Left colon (tissue), 2 donors: ENCODE measurements around the gene PCDH12. TPM values are rescaled to one million over a fixed set of nuclear protein-coding genes. Genes with fewer than 3 reads are reported as not detected.
A peak's percentile ranks its signal among the peaks of the same experiment; 100 is the strongest.
"Not testable (repeated sequence)": the region's sequence is repeated elsewhere in the genome, so short reads cannot be mapped to it uniquely, and the experiment has no call there.

Source experiments
- ATAC-seq: fragments of 200-7000 bp; cut with Tn5 transposase; one replicate; pipeline ENCODE4 v1.9.1; 2020; ENCODE audit warnings: mild to moderate bottlenecking, moderate library complexity
- DNase-seq, 2 donors: peaks; one replicate each; pipeline ENCODE4 v3.0.0-alpha.2; 2020
- intact Hi-C, 2 donors: fragments of 100-400 bp; cut with DNase I in 1 of 2; cut with micrococcal nuclease in 1 of 2; formaldehyde crosslinking; loops; one replicate each; pipeline versions ENCODE4 v1.11.2 to v1.14.0; 2022; cut with DNase I, micrococcal nuclease
- total RNA-seq, 2 donors: library from RNA; stranded (reverse); fragmentation: NEBNext Ultra II Directional; extraction: Animal tissue kit (Norgen Biotek cat#: 25700); gene quantifications; one replicate each; pipeline ENCODE4 v1.2.1, GENCODE V29; 2021
- donor health status: DM: no; HTN: no; CAD: no.
- donor health status: DM: yes; HTN: yes; CAD: no.

PCDH12 gene
- total RNA-seq, 2 donors from 2014 or later: 0.95 to 2.1 TPM

DNA sequence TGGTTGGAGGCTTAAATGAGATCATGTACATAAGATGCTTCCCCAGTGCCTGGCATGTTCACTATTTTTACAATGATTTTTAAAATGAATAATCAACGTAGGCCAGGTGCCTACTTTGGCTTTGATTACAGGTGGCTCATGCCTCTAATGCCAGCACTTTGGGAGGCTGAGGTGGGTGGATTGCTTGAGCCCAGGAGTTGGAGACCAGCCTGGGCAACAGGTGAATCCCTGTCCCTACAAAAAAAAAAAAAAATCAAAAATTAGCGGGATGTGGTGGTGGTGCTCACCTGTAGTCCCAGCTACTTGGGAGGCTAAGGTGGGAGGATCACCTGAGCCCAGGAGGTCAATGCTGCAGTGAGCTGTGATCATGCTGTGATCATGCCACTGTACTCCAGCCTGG is 9.2 kb downstream of the PCDH12 start:
- ATAC-seq: no peak
- DNase-seq: no peak
- intact Hi-C loops: no loop called here

DNA sequence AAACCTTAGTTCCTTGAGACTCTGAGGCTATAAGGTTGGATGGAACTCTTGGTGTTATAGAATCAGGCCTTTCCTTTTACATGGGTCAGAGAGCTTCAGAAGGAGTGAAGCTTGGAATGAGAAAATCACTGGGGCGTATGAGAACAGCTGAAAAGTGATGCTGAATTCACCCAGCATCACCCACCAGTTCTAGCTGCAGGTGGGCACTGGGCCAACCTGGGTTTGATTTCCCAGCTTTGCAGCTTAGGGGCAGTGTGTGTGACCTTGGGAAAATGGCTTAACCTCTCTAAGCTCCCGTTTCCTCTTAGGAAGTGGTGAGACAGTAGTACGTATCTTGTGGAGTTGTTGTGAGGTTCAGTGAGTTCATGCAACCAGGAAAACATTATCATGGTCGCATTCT is 10.7 kb downstream of the PCDH12 start:
- intact Hi-C loops: no loop called here
- DNase-seq (no peak), ATAC-seq (no peak)

DNA sequence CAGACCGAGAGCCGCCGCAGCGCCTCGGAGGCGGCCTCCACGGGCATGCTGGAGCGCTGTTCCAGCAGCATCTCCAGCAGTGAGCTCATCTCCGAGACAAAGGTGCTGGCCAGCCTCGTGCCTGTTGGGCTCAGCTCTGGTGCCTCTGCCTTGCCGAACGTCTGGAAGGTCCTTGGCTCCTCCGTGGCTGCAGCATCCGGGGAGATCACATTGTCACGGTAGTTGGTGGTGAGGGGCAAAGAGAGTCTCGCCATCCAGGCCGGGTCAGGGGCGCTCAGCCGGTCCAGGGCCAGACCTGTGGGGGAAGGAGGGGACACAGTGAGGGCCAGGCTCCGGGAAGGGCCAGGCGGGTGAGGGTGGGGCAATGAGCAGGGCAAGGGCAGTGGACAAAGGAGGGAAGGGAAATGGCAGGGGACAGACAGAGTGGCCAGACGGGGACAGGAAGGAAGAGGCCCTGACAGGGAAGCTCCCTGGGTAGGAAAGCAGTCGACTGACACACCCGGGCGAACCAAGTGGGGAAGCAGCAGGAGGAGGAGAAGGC is 12.4 kb downstream of the PCDH12 start:
- intact Hi-C loops: no loop called here
- ATAC-seq (peak; percentile 28), DNase-seq (no peak)

DNA sequence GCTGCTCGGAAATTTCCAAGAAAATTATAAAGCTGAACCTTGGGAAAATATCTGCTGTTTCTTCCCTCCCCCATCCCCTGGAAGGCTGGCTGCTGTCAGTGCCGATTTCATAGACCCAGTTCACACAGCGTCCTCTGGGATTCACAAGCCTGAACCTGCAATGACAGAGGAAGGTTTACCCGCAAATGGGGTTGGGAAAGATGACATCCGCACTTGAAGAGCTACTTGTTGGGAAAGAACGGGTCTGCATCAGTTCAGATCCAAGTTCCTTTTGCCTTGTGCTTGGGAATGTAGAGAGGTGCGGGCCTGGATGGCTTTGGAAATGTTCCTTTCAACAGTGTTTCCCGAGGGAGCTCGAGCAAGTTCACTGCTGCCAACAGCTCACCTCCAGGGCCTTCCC is 13.9 kb downstream of the PCDH12 start:
- intact Hi-C loops: no loop called here
- ATAC-seq: no peak
- DNase-seq: no peak

DNA sequence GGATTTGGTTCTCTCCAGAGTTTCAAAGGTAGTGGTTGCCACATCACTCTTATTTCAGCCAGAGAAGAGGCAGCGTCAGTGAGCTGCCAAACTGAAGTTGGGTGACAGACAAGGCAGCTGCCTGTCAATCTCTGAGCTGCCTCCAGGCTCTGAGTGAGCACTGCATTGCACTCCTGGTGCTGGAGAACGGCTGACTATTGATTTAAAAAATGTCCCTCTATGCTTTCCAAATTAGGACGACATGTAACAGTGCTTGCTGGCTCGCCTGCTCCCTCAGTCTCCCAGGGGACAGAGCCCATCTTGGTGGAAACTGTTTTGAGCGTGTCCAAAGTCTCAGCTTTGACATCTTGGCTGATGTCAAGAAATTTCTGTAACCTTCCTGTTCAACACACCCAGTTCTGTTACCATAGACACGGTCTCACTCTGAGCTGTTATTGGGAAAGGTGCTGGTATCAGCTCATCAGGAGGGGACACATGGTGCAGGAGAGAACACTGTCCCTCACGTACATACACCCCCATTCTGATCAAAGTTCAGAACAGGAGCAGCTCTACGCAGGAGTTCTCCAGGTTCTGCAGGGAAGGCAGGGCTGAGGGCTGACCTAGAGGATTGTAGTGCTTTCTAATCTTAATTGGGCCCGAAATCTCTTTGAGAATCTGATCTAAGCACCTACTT is 15.7 kb downstream of the PCDH12 start:
- intact Hi-C loops: no loop called here
- DNase-seq: no peak
- no peak for ATAC-seq

DNA sequence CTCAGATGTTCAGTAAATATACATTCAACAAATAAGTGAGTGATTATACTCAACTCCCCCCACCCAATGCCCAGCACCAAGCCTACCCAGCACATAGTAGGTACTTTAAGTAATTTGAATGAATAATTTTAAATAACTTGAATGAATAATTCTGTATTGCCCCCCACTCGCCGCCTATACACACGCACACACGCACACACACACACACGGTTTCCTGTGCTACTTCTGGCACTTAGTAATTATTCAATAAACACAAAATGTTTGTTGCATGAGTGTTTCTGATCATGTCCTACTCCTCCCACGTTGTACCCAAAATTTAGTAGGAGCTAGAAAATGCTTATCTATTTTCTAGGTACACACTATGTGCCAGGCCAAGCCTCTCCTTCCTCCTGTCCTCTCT is 16.2 kb downstream of the PCDH12 start:
- intact Hi-C loops: no loop called here
- DNase-seq (no peak), ATAC-seq (no peak)

DNA sequence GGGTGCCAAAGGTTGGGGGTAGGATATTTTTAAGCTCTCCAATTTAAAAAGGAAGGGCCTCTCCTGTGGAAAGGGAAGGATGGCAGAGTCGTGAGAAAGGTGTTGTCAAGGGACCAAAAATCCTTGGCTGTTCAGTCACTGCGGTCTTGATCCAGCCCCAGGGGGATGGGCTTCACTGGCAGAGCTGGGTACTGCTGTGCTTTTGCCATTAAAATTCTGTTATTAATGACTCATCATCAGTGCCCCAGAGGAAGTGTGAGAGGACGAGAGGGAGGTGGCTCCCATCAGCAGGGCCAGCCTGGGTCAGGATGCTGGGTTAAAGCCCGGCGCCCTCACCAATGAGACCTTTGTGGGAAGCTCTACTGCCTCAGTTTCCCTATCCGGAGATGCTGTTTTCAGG is 16.7 kb downstream of the PCDH12 start:
- DNase-seq: no peak
- no peak for ATAC-seq
- intact Hi-C loops: no loop called here

DNA sequence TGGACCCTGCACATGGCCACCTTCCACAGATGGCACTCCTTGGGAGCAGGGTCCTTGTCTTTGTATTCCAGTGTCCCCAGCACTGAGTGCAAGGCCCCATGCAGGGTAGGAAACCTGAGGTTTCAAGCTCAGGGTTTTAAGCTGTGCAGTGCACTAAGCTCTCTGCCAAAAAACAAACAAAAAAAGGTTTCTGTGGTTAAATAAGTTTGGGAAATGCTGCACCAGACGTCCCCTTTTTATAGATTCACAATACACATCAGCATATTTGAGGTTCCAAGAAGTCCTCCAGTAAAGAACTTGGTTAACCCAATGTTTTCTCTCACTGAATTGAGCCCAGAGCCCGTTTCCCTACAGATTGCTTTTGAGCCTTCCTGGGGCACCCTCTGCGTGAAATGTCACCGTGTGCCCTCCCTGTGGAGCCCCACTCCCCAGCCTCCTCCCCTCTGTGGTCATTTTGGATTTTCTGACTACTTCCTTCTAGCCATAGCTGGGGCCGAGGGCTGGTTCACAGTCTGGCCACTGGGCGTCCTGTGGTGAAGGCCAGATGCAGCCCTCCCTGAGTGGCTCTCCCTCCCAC is 17.2 kb downstream of the PCDH12 start:
- DNase-seq (no peak), ATAC-seq (peak; percentile 37)
- intact Hi-C loops: no loop called here

DNA sequence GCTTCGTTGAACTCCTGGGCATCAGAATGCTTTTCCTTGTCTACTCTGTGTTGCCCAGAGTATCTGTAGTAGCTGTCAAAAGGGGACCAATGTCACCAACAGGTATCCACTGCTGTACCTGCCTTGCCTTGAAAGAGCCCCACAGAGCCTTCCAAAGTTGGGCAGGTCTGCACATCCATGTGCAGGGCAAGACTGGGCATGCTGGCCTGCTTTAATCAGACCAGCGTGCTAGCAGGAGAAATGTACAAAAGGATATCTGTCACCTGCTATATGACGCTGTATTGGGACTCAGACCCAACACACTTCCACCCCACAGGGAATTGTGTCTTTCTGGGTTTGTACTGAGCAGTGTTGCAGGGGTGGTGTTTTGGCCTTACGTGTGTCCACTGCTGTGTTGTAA is 22.5 kb downstream of the PCDH12 start:
- ATAC-seq (no peak), DNase-seq (no peak)
- intact Hi-C loops: no loop called here

DNA sequence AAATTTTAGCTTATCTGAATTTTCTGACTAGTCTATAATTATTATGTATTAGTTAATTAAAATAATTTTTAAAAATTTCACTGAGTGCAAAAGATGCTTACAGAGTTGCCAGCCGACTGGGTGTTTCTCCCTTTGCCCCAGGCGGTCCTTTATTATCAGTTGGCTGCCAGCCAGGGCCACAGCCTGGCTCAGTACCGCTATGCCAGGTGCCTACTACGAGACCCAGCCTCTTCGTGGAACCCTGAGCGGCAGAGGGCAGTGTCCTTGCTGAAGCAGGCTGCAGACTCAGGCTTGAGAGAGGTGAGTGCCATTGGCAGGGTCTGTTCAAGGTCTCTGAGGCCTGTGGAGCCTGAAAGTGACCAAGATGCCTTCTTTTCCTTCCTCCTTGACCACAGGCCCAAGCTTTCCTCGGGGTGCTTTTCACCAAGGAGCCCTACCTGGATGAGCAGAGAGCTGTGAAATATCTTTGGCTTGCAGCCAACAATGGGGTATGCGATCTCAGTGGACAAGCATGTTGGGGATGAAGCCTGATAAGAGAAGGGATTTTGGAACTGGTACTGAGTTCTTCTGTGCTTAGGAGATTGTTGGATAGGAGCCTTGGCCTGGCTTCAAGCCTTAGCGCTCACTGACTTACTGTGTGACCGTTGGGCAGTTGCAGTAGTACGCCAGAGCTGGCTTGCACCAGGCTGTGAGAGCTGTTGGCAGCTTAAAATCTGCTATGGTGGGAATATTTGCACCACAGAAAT is 23.7 kb downstream of the PCDH12 start:
- intact Hi-C loops: no loop called here
- ATAC-seq (peak; percentile 84), DNase-seq (peak in 1 of 2 donors; percentile 66)

DNA sequence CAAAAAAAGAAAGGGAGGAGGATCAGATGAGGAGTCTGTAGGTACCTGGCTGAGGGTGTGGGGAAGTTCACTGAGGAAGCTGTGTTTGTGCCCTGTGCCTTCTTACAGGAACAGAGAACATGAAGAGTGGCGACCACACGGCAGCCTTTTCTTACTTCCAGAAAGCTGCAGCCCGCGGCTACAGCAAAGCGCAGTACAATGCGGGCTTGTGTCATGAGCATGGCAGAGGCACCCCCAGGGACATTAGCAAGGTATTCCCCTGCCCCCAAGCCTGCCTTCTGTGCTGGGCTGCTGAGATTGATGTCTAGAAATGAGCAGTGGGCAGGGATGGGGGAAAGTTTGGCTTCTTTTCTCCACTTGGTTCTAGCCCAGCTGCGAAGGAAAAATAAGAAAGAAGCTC is 24.9 kb downstream of the PCDH12 start:
- ATAC-seq (no peak), DNase-seq (no peak)
- intact Hi-C loops: no loop called here

DNA sequence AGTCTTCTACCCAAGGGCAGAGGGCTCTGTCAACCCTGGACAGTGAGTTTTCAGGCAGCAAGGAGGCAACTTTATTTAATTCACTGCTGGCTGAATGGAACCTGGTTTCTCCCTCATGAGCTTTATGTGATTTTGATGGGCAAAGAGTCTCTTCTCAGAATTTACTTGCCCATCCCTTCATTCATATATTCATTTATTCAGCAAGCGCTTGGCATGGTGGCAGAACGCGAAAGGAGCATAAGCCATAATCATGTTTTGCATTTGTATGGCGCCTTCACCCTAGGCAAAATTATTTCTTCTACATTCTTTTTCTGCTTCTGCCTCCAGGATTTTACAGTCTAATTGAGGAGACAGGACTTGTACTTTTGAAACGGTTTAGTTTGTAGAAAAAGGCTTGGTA is 26.3 kb downstream of the PCDH12 start:
- intact Hi-C loops: no loop called here
- no peak for DNase-seq
- no peak for ATAC-seq

DNA sequence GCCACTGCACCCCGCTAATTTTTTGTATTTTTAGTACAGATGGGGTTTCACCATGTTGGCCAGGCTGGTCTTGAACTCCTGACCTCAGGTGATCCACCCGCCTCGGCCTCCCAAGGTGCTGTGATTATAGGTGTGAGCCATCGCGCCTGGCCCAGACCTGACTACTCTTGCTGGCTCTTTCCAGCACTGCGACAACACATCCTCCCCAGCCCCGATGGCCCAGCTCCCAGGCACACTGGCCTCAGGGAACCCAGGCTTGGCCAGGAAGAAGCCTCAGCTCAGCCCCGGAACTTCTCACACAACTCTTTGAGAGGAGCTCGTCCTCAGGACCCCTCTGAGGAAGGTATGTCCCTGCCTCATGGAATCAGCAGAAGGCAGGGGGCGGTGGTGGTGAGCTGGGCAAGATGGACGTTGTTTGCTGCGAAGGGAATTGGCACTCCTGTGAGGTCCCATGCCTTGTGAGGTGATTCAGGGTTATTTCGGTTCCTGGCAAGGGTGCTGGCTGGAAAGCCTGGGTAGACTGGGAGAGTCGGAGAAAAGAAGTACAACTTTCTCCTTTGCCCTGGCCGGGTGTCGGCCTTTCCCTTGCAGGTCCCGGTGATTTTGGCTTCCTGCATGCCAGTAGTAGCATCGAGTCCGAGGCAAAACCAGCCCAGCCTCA is 28.5 kb downstream of the PCDH12 start:
- no peak for DNase-seq
- intact Hi-C loops: no loop called here
- ATAC-seq: no peak

DNA sequence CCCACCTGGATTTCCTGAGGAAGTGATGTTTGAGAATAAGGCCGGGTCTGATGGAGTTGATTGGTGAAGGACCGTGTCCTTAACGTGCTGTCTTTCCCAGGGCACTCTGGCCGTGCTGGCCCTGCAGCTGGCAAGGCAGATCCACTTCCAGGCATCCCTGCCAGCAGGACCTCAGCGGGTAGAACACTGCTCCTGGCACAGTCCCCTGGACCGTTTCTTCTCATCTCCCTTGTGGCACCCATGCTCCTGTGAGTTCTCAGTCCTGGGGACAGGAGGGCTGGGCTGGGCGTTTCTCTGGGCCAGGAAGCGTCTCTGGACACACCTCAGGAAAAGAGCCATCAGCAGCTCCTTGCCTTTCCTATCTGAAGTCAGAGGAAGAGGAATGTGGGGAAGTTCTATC is 30.0 kb downstream of the PCDH12 start:
- intact Hi-C loops: no loop called here
- ATAC-seq: no peak
- no peak for DNase-seq

DNA sequence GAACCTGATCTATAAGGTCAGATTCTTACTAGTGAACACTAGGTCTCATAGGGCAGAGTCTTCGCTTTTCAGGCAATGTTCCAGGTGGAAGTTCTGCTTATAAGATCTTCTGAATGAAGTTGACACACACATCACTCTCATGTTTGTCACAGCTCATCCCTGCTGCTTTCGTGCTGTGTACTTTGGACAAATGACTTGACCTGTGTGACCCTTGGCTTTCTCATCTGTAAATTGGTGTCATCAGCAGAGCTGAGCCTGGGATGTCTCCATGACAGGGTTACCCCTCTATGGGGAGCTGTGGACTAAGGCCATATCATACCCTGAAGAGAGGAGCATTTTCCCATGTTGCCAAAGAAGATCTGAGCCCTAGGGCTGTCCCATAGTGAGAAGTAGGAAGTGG is 31.6 kb downstream of the PCDH12 start:
- no peak for ATAC-seq
- intact Hi-C loops: no loop called here
- DNase-seq: no peak

DNA sequence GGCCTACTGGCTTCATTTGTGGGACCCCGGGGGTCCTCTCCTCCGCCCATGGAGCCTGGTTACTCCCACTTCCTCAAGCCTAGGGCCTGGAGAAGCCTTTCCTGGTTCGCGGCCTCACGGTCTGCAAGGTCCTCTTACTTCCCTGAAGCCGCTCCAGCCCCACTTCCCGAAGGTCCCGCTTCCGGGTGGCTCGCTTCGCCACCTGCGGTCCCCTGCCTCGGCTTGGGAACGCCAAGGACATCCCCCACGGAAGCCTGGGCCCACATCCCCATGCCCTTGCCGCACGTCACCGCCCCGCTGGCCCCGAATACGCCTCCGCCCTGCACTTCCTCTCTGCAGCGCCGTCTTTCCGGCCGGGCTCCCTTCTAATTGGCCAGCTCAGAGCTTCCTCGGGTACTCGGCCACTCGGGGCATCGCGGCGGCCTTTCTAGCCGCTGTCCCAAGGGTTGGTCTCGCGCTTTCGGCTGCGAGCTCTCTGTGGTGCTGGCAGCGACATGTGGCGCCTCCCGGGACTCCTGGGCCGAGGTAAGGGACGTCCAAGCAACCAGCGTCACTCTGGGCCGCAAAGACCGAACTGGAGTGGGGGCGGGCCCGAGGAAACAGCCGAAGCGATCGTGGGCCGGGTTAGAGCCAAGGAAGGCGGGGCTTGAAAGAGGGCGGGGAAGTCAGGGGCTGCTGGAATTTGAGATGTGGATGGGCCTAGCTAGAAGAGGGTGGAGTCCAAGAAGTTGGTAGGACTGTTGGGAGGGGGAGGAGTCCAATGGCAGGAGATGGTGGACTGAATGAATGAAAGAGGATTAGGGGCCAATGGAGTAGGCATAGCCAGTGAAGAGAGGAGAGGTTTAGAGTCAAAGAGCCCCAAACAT is 34.3 kb downstream of the PCDH12 start, which contains the start of gene DELE1:
Gene DELE1, plus strand, starts transcription at position 424 of the 866 bp plus-strand sequence. Its CDS starts 71 bp downstream, at position 495.
- intact Hi-C loops: no loop called here
- ATAC-seq (peak; percentile 91), DNase-seq (peak; percentile 96)

DNA sequence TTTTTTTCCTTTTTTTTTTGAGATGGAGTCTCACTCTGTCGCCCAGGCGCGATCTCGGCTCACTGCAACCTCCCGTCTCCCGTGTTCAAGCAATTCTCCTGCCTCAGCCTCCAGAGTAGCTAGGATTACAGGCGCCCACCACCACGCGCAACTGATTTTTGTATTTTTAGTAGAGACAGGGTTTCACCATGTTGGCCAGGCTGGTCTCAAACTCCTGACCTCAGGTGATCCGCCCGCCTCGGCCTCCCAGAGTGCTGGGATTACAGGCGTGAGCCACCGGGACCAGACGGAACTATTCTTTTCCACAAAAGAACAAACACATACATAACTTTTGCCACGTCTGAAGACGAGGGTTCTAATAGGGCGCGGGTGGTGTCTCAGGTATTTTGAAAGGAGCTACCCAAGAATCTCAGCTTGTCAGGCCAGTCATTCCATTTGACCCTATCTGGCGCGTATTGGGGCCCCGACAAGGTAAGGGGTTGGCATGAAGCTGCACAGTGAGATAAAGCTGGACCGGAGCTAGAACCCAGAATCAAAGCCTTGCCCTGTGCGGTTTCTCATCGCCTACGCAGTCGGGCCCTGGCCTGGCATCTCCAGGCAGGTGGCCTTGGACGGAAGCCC is 35.1 kb downstream of the PCDH12 start:
- DNase-seq, intact Hi-C loops: not testable (repeated sequence)
- ATAC-seq: peak; percentile 9

DNA sequence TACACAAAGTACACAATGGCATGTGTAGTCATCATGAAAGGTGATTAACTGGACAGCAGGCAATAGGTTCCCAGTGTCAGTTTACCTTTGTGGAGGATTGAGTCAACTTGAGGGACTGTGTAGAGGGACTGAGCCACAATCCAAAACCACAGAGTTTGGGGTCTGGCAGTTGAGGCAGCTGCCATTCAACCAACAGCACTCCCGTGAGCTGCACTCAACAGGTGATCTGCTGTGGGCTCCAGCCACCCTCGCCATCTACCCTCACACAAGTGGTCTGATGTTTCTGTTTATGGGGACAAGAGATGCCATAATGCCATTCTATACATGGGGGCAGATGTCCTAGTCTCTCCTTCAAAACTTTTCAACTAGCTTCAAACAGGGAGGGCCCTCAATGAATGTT is 37.2 kb downstream of the PCDH12 start:
- ATAC-seq (no peak), DNase-seq (no peak)
- intact Hi-C loops: no loop called here
